OCI-LY1 (cell line): ENCODE measurements around the gene PAPSS2.

ENCODE experiments used
- H2AFZ ChIP-seq: fragments of 200-600 bp; sonication (generic), shearing (Covaris generic); 2 replicates; pipeline ENCODE4 v1.6.0; 2014; ENCODE audit warnings: antibody characterized with exemption, mild to moderate bottlenecking, low read length
- H3F3A ChIP-seq: fragments of 200-600 bp; sonication (generic), shearing (Covaris generic); 2 replicates; pipeline ENCODE4 v1.6.0; 2014; ENCODE audit warnings: mild to moderate bottlenecking, antibody characterized with exemption, low read length, moderate library complexity; ENCODE audit not compliant: insufficient read depth
- H3K27ac ChIP-seq: fragments of 200-600 bp; sonication (generic); 2 replicates; pipeline ENCODE4 v1.5.1; 2014; ENCODE audit warnings: low read length, mixed run types, mild to moderate bottlenecking, low read depth; ENCODE audit not compliant: poor library complexity, severe bottlenecking
- H3K27me3 ChIP-seq: fragments of 200-600 bp; sonication (generic); 2 replicates; pipeline ENCODE4 v1.6.0; 2014; ENCODE audit warnings: antibody characterized with exemption, mild to moderate bottlenecking, low read length, moderate library complexity; ENCODE audit not compliant: insufficient read depth
- H3K36me3 ChIP-seq: fragments of 200-600 bp; sonication (generic); 2 replicates; pipeline ENCODE4 v1.6.1; 2014; ENCODE audit warnings: mild to moderate bottlenecking, antibody characterized with exemption, low read length, moderate library complexity, mixed read lengths; ENCODE audit not compliant: insufficient read depth
- H3K4me1 ChIP-seq: fragments of 200-600 bp; sonication (generic); 2 replicates; pipeline ENCODE4 v1.5.1; 2014; ENCODE audit warnings: mild to moderate bottlenecking, low read length, moderate library complexity; ENCODE audit not compliant: insufficient read depth, severe bottlenecking
- H3K4me2 ChIP-seq: fragments of 200-600 bp; sonication (generic), shearing (Covaris generic); 2 replicates; pipeline ENCODE4 v1.6.1; 2014; ENCODE audit warnings: low read length
- H3K4me3 ChIP-seq: fragments of 200-600 bp; sonication (generic); 2 replicates; pipeline ENCODE4 v1.5.1; 2014; ENCODE audit warnings: low read length, low read depth, mild to moderate bottlenecking, mixed read lengths; ENCODE audit not compliant: poor library complexity, severe bottlenecking
- H3K79me2 ChIP-seq: fragments of 200-600 bp; shearing (Covaris generic); 2 replicates; pipeline ENCODE4 v1.6.1; 2016; ENCODE audit warnings: mixed run types, low read length, mixed read lengths; ENCODE audit not compliant: insufficient read depth
- H3K9ac ChIP-seq: fragments of 200-600 bp; sonication (generic), shearing (Covaris generic); 2 replicates; pipeline ENCODE4 v1.6.1; 2014; ENCODE audit warnings: mild to moderate bottlenecking, low read length, mixed read lengths
- H3K9me2 ChIP-seq: fragments of 200-600 bp; sonication (generic), shearing (Covaris generic); 2 replicates; pipeline ENCODE4 v1.6.1; 2014; ENCODE audit warnings: low read depth, mild to moderate bottlenecking, low read length, mixed read lengths
- H3K9me3 ChIP-seq: fragments of 200-600 bp; shearing (Covaris generic); 2 replicates; pipeline ENCODE4 v1.6.1; 2014; ENCODE audit warnings: low read length, mixed read lengths
- H4K20me1 ChIP-seq: fragments of 200-600 bp; sonication (generic), shearing (Covaris generic); 2 replicates; pipeline ENCODE4 v1.6.0; 2016; ENCODE audit warnings: mild to moderate bottlenecking, low read length; ENCODE audit not compliant: insufficient read depth
- CTCF ChIP-seq: fragments of 200-600 bp; sonication (generic), shearing (Covaris generic); IDR thresholded peaks from 2 replicates; pipeline ENCODE4 v1.5.1; 2017; ENCODE audit warnings: mild to moderate bottlenecking, antibody characterized with exemption, low read length, moderate library complexity, mixed read lengths
- EZH2 ChIP-seq: fragments of 200-600 bp; sonication (generic), shearing (Covaris generic); IDR thresholded peaks from 2 replicates; pipeline ENCODE4 v1.8.0; 2017; ENCODE audit warnings: borderline replicate concordance, mixed run types, mild to moderate bottlenecking, antibody characterized with exemption, low read length, moderate library complexity, mixed read lengths

PAPSS2 gene

GRCh38 chr10:87613751-87614150, 45.9 kb upstream of the PAPSS2 start:
- Histone ChIP-seq H3F3A (no peaks in the 10 kb centered on the region), H3K4me3 (no peak overlapping the region), H3K9me3 (no peaks in the 10 kb centered on the region), H3K27ac (no peak overlapping the region), H3K79me2 (no peaks in the 10 kb centered on the region), H3K36me3 (no peaks in the 10 kb centered on the region), H3K4me1 (no peaks in the 10 kb centered on the region), H3K9me2 (no peaks in the 10 kb centered on the region), H2AFZ (no peak overlapping the region), H3K27me3 (no peaks in the 10 kb centered on the region), H3K4me2 (no peak overlapping the region), H3K9ac (no peak overlapping the region), H4K20me1 (no peaks in the 10 kb centered on the region)
- no peak for TF ChIP-seq CTCF
- TF ChIP-seq EZH2: no peak

- Histone ChIP-seq H3K79me2 (no peaks in the 10 kb centered on the region), H3K27ac (no peak overlapping the region), H3K4me2 (no peak overlapping the region), H3K27me3 (no peaks in the 10 kb centered on the region), H4K20me1 (no peaks in the 10 kb centered on the region), H3K36me3 (no peaks in the 10 kb centered on the region), H3K9ac (no peak overlapping the region), H2AFZ (no peak overlapping the region), H3K4me3 (no peak overlapping the region), H3F3A (no peaks in the 10 kb centered on the region), H3K4me1 (no peaks in the 10 kb centered on the region), H3K9me2 (no peaks in the 10 kb centered on the region), H3K9me3 (no peaks in the 10 kb centered on the region)
- no peak for TF ChIP-seq EZH2
Observed at GRCh38 chr10:87615856-87616255, 43.8 kb upstream of the PAPSS2 start.

- no peaks in the 10 kb centered on the region for H3K9me2 ChIP-seq
- H3K9me3 ChIP-seq: no peaks in the 10 kb centered on the region
- no peaks in the 10 kb centered on the region for H3K79me2 ChIP-seq
- no peaks in the 10 kb centered on the region for H3K27me3 ChIP-seq
- H3K36me3 ChIP-seq: no peaks in the 10 kb centered on the region
- no peak overlapping the region for H3K9ac ChIP-seq
- H3K4me3 ChIP-seq: no peak overlapping the region
- H2AFZ ChIP-seq: no peak overlapping the region
- no peaks in the 10 kb centered on the region for H4K20me1 ChIP-seq
- TF ChIP-seq EZH2 (no peak), CTCF (no peak)
- H3K4me1 ChIP-seq: no peaks in the 10 kb centered on the region
- no peaks in the 10 kb centered on the region for H3F3A ChIP-seq
- H3K4me2 ChIP-seq: no peak overlapping the region
- no peak overlapping the region for H3K27ac ChIP-seq
Observed at GRCh38 chr10:87617503-87617902, 42.2 kb upstream of the PAPSS2 start.

- Histone ChIP-seq H3K27ac (no peak overlapping the region), H3F3A (no peaks in the 10 kb centered on the region), H3K79me2 (no peaks in the 10 kb centered on the region), H3K4me3 (no peak overlapping the region), H3K9me2 (no peaks in the 10 kb centered on the region), H3K4me1 (no peaks in the 10 kb centered on the region), H3K27me3 (no peaks in the 10 kb centered on the region), H4K20me1 (no peaks in the 10 kb centered on the region), H3K36me3 (no peaks in the 10 kb centered on the region), H3K9me3 (no peaks in the 10 kb centered on the region), H3K9ac (no peak overlapping the region), H3K4me2 (no peak overlapping the region), H2AFZ (no peak overlapping the region)
- no peak for TF ChIP-seq EZH2
- TF ChIP-seq CTCF: no peak
Observed at GRCh38 chr10:87618566-87619423, 40.9 kb upstream of the PAPSS2 start.
